ENCODE results near the gene ABI3BP.
"Not testable (repeated sequence)": the region's sequence is repeated elsewhere in the genome, so short reads cannot be mapped to it uniquely, and the experiment has no call there.

Gene ABI3BP
- total RNA-seq = 0 to 0.31 reads per million in 2 donors

GRCh38 chr3:100993309-100993708 lies at the start of gene ABI3BP:
Gene ABI3BP, minus strand, starts transcription at chr3:100993421. Its CDS starts 37 bp downstream, at chr3:100993384.
- DNase-seq = peak in 1 of 5 experiments; percentile 4

GRCh38 chr3:101039285-101039684 lies 46.1 kb upstream of the ABI3BP start:
- no peak for DNase-seq

- no peak for DNase-seq
These were observed 45.7 kb upstream of the ABI3BP start for GRCh38 chr3:101038880-101039279.

- no peak for DNase-seq
These were observed 45.2 kb upstream of the ABI3BP start for GRCh38 chr3:101038393-101038792.

GRCh38 chr3:101037613-101038012 lies 44.4 kb upstream of the ABI3BP start:
- DNase-seq = no peak

GRCh38 chr3:101036676-101037075 lies 43.5 kb upstream of the ABI3BP start:
- DNase-seq = no peak

GRCh38 chr3:101036213-101036618 lies 43.0 kb upstream of the ABI3BP start:
- DNase-seq = no peak

DNA sequence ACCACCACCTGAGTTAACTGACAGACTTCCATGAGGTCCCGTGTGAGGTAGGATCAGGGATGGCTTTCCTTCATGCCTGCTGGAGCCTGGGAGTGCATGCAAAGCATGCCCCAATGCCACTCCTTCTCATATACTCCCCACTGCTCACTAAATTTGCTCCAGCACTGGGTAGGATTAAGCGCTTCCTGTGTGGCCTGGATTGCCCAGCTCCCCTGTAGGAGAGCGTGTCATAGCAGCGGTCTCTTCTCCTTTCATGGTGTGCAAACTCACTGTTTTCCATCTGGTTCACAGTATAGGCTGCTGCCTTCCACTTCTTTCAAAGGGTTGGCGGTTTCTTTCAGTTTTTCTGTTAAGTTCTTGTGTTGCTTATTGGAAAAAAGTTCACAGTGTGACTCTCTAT lies 34.1 kb upstream of the ABI3BP start:
- no peak for DNase-seq

DNA sequence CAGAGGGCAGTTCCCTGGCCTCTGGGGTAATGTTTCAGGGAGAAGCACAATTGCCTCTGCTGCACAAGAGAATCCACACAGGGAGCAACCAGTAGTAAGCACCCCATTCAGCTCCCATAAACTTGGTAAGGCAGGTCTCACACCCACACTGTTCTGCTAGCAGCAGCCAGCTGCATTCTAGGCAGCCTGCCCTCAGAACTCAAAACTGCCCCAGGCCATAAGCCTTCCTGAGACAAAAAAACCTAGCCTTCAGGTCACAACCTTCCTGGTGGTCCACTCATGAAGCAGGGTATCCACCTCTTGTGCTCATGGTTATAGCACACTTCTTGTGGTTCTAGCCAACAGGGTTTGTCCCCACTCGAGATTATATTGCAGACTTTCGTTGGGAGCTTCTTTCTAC lies 33.7 kb upstream of the ABI3BP start:
- DNase-seq = no peak

GRCh38 chr3:101026244-101026643 lies 33.0 kb upstream of the ABI3BP start:
- DNase-seq = no peak

- no peak for DNase-seq
These were observed 27.3 kb upstream of the ABI3BP start for GRCh38 chr3:101020351-101021015.

GRCh38 chr3:101017017-101017416 lies 23.8 kb upstream of the ABI3BP start:
- DNase-seq = no peak

GRCh38 chr3:101012312-101012711 lies 19.1 kb upstream of the ABI3BP start:
- DNase-seq = not testable (repeated sequence)

GRCh38 chr3:101011136-101011535 lies 17.9 kb upstream of the ABI3BP start:
- no peak for DNase-seq

- DNase-seq = no peak
These were observed 17.1 kb upstream of the ABI3BP start for GRCh38 chr3:101010296-101010695.

DNA sequence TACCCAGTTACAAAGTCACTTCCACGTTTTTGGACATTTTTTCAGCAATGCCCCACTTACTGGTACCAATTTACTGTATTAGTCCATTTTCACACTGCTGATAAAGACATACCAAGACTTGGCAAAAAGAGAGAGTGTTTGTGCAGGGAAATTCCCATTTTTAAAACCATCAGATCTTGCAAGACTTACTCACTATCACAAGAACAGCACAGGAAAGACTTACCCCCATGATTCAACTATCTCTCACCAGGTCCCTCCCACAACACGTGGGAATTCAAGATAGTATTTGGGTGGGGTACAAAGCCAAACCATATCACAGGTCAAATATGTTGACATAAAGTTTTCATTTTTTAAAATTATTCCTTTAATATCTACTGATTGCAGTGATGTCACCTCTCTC lies 16.2 kb upstream of the ABI3BP start:
- no peak for DNase-seq

GRCh38 chr3:100999160-100999559 lies 5.9 kb upstream of the ABI3BP start:
- no peak for DNase-seq

GRCh38 chr3:100994809-100995208 lies 1.6 kb upstream of the ABI3BP start:
- no peak for DNase-seq

- no peak for DNase-seq
These were observed 966 bp upstream of the ABI3BP start for GRCh38 chr3:100994187-100994586.

DNA sequence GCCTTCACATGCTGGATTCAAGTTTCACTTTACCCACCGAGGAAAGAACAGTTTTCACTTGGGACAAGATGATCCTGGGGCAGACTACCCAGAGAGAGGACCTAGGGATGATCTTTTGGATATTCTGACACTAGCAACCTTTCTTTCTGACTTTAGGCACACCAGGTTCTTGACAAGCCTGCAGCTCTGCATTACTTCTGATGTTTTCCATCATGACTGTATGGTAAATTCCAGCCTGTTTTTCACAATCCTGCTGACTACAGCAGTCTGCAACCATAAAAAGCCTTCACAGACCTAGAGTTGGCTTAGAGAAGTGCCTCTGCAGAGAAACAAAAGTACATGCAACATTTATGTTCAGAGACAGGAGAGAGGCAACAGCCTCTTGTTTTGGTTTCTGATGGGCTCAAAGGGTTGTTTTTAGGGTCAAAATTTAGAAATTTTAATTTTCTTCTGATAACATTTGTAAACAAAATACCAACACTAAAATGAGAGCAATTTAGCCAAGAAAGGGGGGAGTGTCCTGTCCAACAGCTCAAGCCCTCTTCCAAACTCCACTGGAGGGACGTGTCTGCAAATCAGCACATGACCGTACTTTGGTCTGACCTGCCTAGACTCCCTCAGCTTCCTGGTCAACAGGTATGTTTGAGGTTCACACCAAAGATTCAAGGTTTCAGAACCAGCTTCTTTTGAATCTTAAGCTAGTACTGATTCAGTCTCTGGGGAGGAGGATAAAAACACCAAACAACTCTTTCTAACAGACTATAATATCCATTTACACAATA lies 799 bp downstream of the ABI3BP start:
- no peak for DNase-seq

GRCh38 chr3:100988080-100988479 lies 5.1 kb downstream of the ABI3BP start:
- DNase-seq = no peak

- DNase-seq = no peak
These were observed 8.9 kb downstream of the ABI3BP start for GRCh38 chr3:100984308-100984707.

GRCh38 chr3:100982710-100983109 lies 10.5 kb downstream of the ABI3BP start:
- DNase-seq = no peak

GRCh38 chr3:100981164-100981911 lies 11.9 kb downstream of the ABI3BP start:
- DNase-seq = no peak
